H1 (cell line): ENCODE measurements around the gene POU3F1.

Source experiments
- ATF2 ChIP-seq: IDR thresholded peaks from 2 replicates; pipeline ENCODE4 v1.6.1; 2012; ENCODE audit warnings: low read length, inconsistent platforms
- ATF3 ChIP-seq: IDR thresholded peaks from 2 replicates; pipeline ENCODE4 v1.6.1; 2011; ENCODE audit warnings: low read depth, mild to moderate bottlenecking, low read length; ENCODE audit not compliant: insufficient read depth
- CEBPB ChIP-seq: IDR thresholded peaks from 2 replicates; pipeline ENCODE4 v1.6.1; 2012; ENCODE audit warnings: low read depth, low read length
- CREB1 ChIP-seq: IDR thresholded peaks from 2 replicates; pipeline ENCODE4 v1.6.1; 2012; ENCODE audit warnings: inconsistent platforms
- CTCF ChIP-seq, 3 experiments: IDR thresholded peaks; 1 replicate in 2 of 3; 2 replicates in 1 of 3; pipeline versions ENCODE4 v1.5.1 to v1.6.1; 2011; ENCODE audit warnings: low read length in 3 of 3, mild to moderate bottlenecking in 3 of 3, inconsistent platforms in 2 of 3, low read depth in 1 of 3, moderate library complexity in 1 of 3; ENCODE audit not compliant: insufficient read depth in 1 of 3; ENCODE audit errors: control extremely low read depth in 1 of 3
- EP300 ChIP-seq, 2 experiments: IDR thresholded peaks; 1 replicate in 1 of 2; 2 replicates in 1 of 2; pipeline ENCODE4 v1.6.1; 2011 to 2012; ENCODE audit warnings: low read depth in 2 of 2, low read length in 2 of 2, mild to moderate bottlenecking in 2 of 2, borderline replicate concordance in 1 of 2, inconsistent platforms in 1 of 2, moderate library complexity in 1 of 2
- HDAC6 ChIP-seq: IDR thresholded peaks from one replicate; pipeline ENCODE4 v1.7.1; 2012; ENCODE audit warnings: low read depth, mild to moderate bottlenecking, inconsistent platforms, low read length, moderate library complexity
- NANOG ChIP-seq: IDR thresholded peaks from 2 replicates; pipeline ENCODE4 v1.6.1; 2011; ENCODE audit warnings: low read length, low read depth, mild to moderate bottlenecking, inconsistent platforms; ENCODE audit not compliant: insufficient read depth, poor library complexity, severe bottlenecking
- PHF8 ChIP-seq: fragments of 200-600 bp; sonication (generic); conservative IDR thresholded peaks from 2 replicates; pipeline ENCODE4 v1.7.1; 2012; ENCODE audit warnings: low read depth, mild to moderate bottlenecking, inconsistent platforms, low read length, moderate library complexity
- POLR2A ChIP-seq, 2 experiments: IDR thresholded peaks; 1 replicate in 1 of 2; 2 replicates in 1 of 2; pipeline ENCODE4 v1.6.1; 2011; ENCODE audit warnings: low read depth in 2 of 2, low read length in 2 of 2, mild to moderate bottlenecking in 2 of 2; ENCODE audit errors: control extremely low read depth in 1 of 2
- POLR2AphosphoS5 ChIP-seq: IDR thresholded peaks from 2 replicates; pipeline ENCODE4 v1.6.1; 2011; ENCODE audit warnings: low read depth, low read length
- SP1 ChIP-seq: IDR thresholded peaks from 2 replicates; pipeline ENCODE4 v1.6.1; 2011; ENCODE audit warnings: low read depth, low read length
- SUZ12 ChIP-seq: fragments of 200-600 bp; sonication (generic); IDR thresholded peaks from 2 replicates; pipeline ENCODE4 v1.6.1; 2012; ENCODE audit warnings: mild to moderate bottlenecking, inconsistent platforms, low read length, moderate library complexity, mixed read lengths
- TAF1 ChIP-seq: IDR thresholded peaks from 2 replicates; pipeline ENCODE4 v1.6.1; 2011; ENCODE audit warnings: mild to moderate bottlenecking, low read depth, low read length

- no peak for TF ChIP-seq POLR2AphosphoS5
- no peak for TF ChIP-seq EP300 (IDR thresholded peaks at IDR 0.05; ENCODE audit: borderline replicate concordance in 1 of 2, low read depth in 2 of 2, low read length in 2 of 2)
- no peak for TF ChIP-seq CTCF (IDR thresholded peaks at IDR 0.05; ENCODE audit: control extremely low read depth in 1 of 3, insufficient read depth in 1 of 3, low read depth in 1 of 3, low read length in 3 of 3)
- no peak for TF ChIP-seq TAF1
- TF ChIP-seq HDAC6, result no peak
- TF ChIP-seq SP1, result no peak
- no peak for TF ChIP-seq POLR2A (IDR thresholded peaks at IDR 0.05; ENCODE audit: control extremely low read depth in 1 of 2, low read depth in 2 of 2, low read length in 2 of 2)
- TF ChIP-seq PHF8, result no peak
- TF ChIP-seq CREB1, result no peak
- TF ChIP-seq NANOG, result no peak
- TF ChIP-seq SUZ12, result no peak
- TF ChIP-seq ATF3, result no peak
- TF ChIP-seq CEBPB, result no peak
- TF ChIP-seq ATF2, result no peak
Observed at GRCh38 chr1:38076038-38076437, 29.4 kb upstream of the POU3F1 start.
